MM.1S (cell line): ENCODE measurements around the gene TICAM1.

Experiments
- EZH2phosphoT487 ChIP-seq: fragments of 300-600 bp; sonication (generic); IDR thresholded peaks from 2 replicates; pipeline ENCODE4 v1.6.1; 2018; ENCODE audit warnings: antibody characterized with exemption, low read length
- TF ChIP-seq, protein P1 (sequence below): fragments of 300-600 bp; sonication (generic); IDR thresholded peaks from 2 replicates; pipeline ENCODE4 v1.5.1; 2016; ENCODE audit warnings: antibody characterized with exemption, low read length, mixed read lengths

DNA sequence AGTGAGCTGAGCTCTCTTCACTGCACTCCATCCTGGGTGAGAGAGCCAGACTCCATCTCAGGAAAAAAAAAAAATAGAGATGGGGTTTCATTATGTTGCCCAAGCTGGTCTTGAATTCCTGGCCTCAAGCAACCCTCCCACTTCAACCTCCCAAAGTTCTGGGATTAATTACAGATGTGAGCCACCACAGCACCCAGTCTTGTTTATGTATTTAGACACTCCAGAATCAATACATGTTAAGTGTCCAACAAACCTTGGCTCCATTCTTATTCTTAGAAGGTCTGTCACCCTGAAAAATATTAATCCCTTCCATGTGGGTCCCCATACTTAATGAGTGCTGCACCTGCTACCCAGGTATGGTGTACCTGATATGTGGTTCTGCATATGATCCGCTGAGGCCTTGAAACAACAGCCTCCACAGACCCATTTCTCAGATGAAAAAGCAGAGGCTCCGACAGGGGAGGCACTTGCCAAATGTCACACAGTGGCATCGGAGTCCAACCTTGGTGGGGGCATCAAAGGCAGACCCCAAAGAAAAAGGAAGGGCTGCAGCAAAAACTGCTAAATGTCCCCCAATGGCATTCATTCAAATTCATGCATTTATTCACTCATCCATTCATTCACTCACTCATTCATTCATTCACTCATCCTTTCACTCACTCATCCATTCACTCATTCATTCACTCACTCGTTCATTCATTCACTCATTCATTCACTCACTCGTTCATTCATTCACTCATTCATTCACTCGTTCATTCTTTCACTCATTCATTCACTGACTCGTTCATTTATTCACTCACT is 16.7 kb downstream of the TICAM1 start:
- TF ChIP-seq, protein P1, sequence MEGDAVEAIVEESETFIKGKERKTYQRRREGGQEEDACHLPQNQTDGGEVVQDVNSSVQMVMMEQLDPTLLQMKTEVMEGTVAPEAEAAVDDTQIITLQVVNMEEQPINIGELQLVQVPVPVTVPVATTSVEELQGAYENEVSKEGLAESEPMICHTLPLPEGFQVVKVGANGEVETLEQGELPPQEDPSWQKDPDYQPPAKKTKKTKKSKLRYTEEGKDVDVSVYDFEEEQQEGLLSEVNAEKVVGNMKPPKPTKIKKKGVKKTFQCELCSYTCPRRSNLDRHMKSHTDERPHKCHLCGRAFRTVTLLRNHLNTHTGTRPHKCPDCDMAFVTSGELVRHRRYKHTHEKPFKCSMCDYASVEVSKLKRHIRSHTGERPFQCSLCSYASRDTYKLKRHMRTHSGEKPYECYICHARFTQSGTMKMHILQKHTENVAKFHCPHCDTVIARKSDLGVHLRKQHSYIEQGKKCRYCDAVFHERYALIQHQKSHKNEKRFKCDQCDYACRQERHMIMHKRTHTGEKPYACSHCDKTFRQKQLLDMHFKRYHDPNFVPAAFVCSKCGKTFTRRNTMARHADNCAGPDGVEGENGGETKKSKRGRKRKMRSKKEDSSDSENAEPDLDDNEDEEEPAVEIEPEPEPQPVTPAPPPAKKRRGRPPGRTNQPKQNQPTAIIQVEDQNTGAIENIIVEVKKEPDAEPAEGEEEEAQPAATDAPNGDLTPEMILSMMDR: no peak
- no peak for TF ChIP-seq EZH2phosphoT487
